Measurements from ENCODE around the gene DEXI.
"Not testable (repeated sequence)": the region's sequence is repeated elsewhere in the genome, so short reads cannot be mapped to it uniquely, and the experiment has no call there.

DEXI gene

GRCh38 chr16:10926867-10927266 is 15.4 kb downstream of the DEXI start:
- no peak for DNase-seq (ENCODE audit: low read depth)

- no peak for DNase-seq (ENCODE audit: low read depth)
Measured at GRCh38 chr16:10926094-10926493, 16.2 kb downstream of the DEXI start.

- DNase-seq (ENCODE audit: low read depth), result not testable (repeated sequence)
Measured at GRCh38 chr16:10925285-10925684, 17.0 kb downstream of the DEXI start.

- DNase-seq (ENCODE audit: low read depth), result no peak
Measured at GRCh38 chr16:10923650-10924214, 18.5 kb downstream of the DEXI start.

GRCh38 chr16:10923146-10923649 is 19.1 kb downstream of the DEXI start:
- no peak for DNase-seq (ENCODE audit: low read depth)

- peak; percentile 42 for DNase-seq (ENCODE audit: low read depth)
Measured at GRCh38 chr16:10922328-10923145, 19.7 kb downstream of the DEXI start.

GRCh38 chr16:10921536-10922327 is 20.5 kb downstream of the DEXI start:
- DNase-seq (ENCODE audit: low read depth), result no peak

GRCh38 chr16:10920726-10921427 is 21.4 kb downstream of the DEXI start:
- DNase-seq (ENCODE audit: low read depth), result no peak

GRCh38 chr16:10919003-10919351 is 23.3 kb downstream of the DEXI start:
- no peak for DNase-seq (ENCODE audit: low read depth)

GRCh38 chr16:10918294-10919002 is 23.8 kb downstream of the DEXI start:
- peak; percentile 90 for DNase-seq (ENCODE audit: low read depth)

- no peak for DNase-seq (ENCODE audit: low read depth)
Measured at GRCh38 chr16:10916534-10916933, 25.7 kb downstream of the DEXI start.

GRCh38 chr16:10911267-10911666 is 31.0 kb downstream of the DEXI start:
- no peak for DNase-seq (ENCODE audit: low read depth)

GRCh38 chr16:10907757-10908045 is 34.6 kb downstream of the DEXI start:
- DNase-seq (ENCODE audit: low read depth), result no peak

- no peak for DNase-seq (ENCODE audit: low read depth)
Measured at GRCh38 chr16:10906914-10907756, 35.1 kb downstream of the DEXI start.

GRCh38 chr16:10906482-10906881 is 35.8 kb downstream of the DEXI start:
- DNase-seq (ENCODE audit: low read depth), result no peak

GRCh38 chr16:10902999-10903398 is 39.3 kb downstream of the DEXI start:
- no peak for DNase-seq (ENCODE audit: low read depth)

- no peak for DNase-seq (ENCODE audit: low read depth)
Measured at GRCh38 chr16:10897134-10897533, 45.1 kb downstream of the DEXI start.

GRCh38 chr16:10896723-10897122 is 45.5 kb downstream of the DEXI start:
- no peak for DNase-seq (ENCODE audit: low read depth)

GRCh38 chr16:10896165-10896564 is 46.1 kb downstream of the DEXI start:
- no peak for DNase-seq (ENCODE audit: low read depth)

- DNase-seq (ENCODE audit: low read depth), result peak; percentile 26
Measured at GRCh38 chr16:10895053-10895946, 47.0 kb downstream of the DEXI start.

Data from iris pigment epithelial cell (primary cell).